Stimulated activated CD8-positive, alpha-beta memory T cell treated with anti-CD3 and anti-CD28 coated beads, Interleukin-15, amount 100 ng/mL, for 48 hours (primary cell): Measurements from ENCODE around the gene GNAL.

Experiments used
- DNase-seq, 2 donors: peaks; one replicate each; pipeline ENCODE4 v3.0.0-alpha.2; 2020; ENCODE audit warnings: low read depth in 2 of 2

The GNAL gene

DNA sequence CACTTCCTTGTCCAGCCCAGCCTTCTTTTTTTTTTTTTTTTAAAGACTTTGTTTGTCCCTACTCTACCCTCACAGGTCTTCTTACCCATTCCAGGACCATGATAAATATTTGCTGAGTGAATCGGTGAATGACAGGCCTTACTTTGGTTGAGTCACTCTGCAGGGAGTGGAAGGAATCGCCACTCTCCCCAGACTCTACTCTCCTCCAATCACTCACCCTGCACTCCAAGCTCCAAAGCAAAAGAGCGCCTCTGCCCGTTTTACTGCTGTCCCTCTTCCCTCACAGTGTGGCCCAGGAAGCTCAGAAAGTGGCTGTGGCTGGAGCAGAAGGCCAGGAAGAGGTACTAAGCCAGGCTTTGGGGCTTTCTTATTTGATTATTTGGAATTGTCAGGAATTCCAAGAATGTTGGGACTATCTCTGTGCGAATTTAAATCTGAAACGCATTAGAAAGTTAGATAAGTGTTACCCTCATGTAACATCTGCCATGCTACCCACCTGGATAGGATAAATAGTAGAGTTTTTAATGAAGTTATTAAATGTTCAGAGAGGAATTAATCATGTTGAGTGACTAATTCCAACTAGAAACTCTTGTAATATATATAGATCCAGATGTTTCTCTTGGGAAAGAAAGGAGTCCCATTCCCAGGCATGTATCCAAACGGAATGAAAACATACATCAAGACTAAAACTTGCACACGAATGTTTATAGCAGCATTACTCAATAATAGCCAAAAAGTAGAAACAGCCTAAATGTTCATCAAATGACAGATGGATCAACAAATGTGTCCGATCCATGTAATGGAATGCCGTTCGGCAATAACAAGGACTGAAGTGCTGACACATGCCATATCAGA lies 119.2 kb downstream of the GNAL start:
- DNase-seq = no peak

DNA sequence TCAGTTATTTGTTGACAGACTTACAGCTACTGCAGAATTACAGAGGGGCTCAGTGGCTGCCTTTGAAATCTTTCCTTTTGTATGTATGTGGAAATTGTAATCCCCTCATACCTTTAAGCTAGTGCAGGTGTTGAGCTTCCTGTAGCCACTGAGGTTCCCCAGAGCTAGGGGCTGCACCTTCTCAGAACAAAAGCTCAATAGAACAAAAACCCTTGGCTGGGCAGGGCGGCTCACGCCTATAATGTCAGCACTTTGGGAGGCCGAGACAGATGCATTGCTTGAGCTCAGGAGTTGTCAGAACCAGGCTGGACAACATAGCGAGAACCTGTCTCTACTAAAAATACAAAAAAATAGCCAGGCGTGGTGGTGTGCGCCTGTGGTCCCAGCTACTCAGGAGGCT lies 120.8 kb downstream of the GNAL start:
- no peak for DNase-seq

DNA sequence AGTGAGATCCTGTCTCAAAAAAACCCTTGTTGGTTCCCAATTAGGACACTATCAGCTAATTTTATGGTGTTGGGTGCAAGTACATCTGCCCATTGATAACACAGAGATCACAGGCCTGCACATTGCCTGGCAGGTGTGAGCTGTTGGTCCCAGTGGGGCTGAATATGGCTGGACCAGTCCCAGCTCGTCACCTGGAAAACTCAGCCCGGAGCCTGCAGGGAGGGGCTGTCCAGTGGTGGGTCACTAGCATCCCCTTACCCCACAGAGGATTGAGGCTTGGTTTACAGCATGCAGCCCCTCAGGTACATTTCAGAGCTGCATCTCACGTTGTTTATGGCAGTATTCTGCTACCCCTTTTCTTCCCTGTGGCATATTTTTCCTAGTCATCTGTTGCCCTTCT lies 121.3 kb downstream of the GNAL start:
- DNase-seq = no peak

DNA sequence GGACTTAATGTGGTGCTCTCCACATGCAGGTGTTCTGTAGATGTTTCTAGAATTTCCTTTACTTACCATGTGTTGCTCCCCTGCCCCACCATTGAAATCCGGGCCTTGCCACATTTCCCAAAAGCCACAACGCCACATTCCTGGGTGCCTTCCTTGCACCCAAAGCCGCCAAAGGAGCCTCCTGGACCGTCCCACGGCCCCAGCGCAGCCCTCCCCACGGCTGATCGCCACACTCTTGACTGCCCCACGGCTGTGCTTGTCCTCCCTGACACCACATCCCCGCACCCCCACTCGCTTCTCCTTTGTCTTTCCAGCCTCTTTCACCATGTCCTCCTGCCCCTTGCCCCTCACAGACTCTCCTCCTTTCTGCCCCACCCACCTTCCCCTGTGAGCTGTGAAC lies 121.9 kb downstream of the GNAL start:
- no peak for DNase-seq

GRCh38 chr18:11817229-11817628 lies 128.2 kb downstream of the GNAL start:
- DNase-seq = no peak

DNA sequence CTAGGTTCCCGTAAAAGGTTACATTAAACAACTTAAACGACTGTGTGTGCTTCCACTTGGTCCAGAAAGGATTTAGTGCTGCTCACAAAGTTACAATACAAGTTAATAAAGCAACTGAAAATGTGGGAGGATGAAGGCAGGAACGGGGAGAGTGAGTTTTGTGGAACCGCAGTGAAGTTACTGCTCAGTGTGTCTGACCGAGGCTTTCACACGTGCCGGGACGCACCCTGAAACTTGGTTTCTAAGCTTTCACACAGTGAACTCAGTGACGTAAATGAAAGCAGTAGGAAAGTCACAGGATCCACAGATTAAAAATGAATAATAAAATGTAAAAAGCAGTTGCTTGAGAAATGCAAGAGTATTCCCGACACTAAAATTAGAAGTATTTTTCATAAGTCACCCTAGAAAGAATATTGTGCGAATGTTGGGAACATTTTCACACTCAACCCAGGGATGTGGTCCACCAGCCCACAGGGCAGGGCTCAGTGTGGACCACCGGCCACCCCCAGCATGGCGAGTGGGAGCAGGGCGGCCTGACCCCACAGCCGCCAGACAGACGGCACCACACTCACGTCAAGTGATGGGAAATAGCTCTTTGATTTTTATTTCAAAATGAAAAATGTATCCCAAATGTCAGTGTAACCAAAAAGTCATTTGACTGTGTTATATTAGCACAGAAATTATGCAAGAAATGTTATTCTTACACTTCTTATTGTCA lies 129.6 kb downstream of the GNAL start:
- no peak for DNase-seq

- DNase-seq = no peak
Measured at GRCh38 chr18:11819938-11820337, 130.9 kb downstream of the GNAL start.

GRCh38 chr18:11820697-11821096 lies 131.6 kb downstream of the GNAL start:
- no peak for DNase-seq

DNA sequence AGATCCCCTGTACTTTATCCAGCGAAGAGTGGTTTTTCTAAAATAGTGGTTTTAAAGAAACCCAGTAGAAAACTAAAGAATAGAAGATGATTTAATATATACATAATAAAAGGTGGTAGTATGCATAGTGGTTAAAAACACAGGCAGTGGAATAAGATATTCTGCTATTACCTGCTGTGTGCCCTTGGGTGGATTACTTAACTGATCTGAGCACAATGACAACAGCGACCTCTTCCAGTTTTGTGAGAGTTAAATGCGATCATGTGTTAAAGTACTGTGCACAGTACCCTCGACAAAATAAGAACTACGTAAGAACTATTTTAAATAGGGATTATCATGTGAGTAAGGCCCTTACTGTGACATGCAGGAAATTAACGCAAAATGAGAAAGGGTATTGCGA lies 132.1 kb downstream of the GNAL start:
- DNase-seq = no peak

- no peak for DNase-seq
Measured at GRCh38 chr18:11821643-11822237, 132.7 kb downstream of the GNAL start.

- DNase-seq = no peak
Measured at GRCh38 chr18:11823545-11823944, 134.5 kb downstream of the GNAL start.

DNA sequence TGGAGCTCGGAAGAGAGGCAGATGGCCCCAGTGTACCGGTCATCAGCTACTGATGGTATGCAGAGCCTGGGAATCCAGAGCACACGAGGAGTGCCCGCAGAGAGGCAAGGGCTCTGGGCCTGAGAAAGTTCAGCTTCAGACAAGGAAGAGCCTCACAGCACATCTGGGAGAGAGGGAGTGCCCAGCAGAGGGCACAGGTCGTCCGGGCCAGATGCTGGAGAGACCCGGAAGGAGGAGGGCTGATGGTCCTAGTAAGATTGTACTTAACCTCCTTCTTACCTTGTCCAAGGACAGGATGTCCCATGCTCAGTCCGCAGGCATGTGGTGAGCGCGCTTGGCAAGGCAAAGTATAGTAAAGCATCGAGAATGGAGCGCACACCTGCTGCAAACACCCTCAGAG lies 137.8 kb downstream of the GNAL start:
- no peak for DNase-seq

DNA sequence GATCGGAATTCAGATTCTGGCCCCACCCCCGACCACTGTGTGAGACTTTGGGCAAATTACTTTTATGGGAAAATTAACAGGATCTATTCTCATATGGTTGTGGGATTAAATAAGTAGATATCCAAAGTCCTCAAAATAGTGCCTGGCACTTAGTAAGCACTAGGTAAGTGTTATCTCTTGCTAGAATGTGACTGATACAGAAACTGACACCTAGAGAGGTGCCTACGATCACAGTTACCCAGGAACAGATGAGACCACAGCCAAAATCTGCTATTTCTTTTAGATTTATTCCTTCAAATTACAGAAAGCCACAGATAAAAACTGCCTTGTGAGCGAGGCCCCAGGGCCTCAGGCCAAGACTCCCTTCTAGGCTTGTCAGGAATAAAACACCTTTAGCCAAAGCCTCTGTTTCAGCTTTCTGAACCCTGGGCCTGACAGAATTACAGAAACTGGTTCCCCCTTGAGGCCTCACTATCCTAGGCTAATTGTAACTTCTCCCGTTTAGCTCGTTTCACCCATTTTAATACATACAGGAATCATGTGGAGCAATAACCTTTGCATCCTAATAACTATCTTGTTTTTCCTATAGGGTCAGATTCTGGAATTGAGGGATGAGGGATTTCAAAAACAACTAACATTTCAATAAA lies 139.8 kb downstream of the GNAL start:
- no peak for DNase-seq

DNA sequence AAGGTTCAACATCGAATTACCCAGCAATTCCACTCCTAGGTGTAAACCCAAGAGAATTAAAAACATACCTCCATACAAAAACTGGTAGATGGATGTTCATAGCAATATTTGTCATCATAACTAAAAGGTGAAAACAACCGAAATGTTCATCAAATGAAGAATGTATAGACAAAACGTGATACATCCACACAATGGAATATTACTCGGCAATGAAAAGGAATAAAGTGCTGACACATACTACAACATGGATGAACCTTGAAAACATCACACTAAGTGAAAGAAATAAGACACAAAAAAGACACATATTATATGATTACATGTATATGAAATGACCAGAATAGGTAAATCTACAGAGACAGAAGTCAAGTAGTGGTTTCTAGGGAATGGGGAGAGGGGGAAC lies 141.5 kb downstream of the GNAL start:
- DNase-seq = no peak

DNA sequence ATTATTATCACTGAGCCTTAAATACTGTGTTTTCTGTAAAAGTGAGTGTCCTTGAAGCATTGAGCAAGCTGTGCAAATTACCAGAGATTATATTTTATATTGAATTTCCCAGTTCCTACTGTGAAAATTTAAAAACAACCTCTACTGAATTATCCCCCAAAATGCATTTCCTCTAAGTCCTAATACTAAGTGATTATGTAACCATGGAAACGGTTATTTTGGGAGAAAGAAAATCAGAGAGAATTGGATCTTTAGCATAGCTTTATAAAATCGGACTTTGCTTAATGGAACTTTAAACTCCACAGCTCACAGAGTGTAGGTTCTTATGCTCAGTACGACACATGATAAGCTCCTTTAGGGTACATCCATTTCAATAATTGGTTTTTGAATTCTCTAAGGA lies 142.9 kb downstream of the GNAL start:
- DNase-seq = no peak

- no peak for DNase-seq
Measured at GRCh38 chr18:11834772-11835171, 145.7 kb downstream of the GNAL start.

DNA sequence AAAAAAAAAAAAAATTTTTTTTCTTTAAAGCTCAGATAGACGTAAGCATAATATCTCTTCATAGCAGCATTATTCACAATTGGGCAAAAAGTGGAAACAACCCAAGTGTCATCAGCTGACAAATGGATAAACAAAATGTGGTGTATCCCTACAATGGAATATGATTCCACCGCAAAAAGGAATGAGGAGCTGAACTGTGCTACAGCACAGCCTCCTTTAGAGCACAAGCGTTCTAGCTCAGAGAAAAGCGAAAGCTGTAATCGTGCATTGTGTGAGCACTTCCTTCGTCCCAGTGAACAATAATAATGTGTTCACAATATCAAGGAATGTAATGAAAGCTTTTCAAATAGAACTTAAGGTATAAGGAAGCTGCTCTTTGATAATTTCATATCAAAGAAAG lies 150.5 kb downstream of the GNAL start:
- no peak for DNase-seq

DNA sequence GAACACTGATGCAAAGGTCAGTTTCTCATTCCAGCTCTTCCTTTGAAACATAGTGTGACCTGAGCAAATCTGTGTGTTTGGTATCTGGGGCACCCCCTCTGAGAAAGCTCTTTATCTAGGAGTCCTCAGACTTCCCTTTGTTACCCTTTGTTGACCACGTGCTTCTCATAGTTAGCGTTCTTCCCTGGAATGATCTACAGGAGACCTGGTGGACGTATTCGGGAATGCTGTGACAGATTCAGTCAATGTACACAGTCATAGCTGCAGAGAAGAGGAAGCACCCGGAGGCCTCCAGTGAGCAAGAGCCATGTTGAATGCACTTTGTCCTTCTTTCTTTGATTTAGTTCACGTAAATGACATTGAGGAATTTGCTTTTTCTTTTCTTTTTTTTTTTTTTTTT lies 151.4 kb downstream of the GNAL start:
- no peak for DNase-seq

DNA sequence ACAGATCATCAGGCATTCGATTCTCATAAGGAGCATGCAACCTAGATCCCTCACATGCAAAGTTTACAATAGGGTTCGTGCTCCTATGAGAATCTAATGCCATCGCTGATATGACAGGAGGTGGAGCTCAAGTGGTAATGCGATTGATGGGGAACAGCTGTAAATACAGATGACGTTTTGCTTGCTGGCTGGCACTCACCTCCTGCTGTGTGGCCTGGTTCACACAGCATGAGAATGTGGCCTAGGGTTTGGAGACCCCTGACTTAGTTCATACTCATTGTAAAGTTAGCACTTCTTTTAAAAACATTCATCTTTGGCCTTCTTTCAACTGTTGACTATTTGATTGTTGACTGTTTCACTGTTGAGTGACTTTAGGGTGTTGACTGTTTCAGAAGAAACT lies 153.5 kb downstream of the GNAL start:
- DNase-seq = no peak

- DNase-seq = no peak
Measured at GRCh38 chr18:11844436-11844835, 155.4 kb downstream of the GNAL start.

GRCh38 chr18:11845654-11846053 lies 156.6 kb downstream of the GNAL start:
- no peak for DNase-seq

DNA sequence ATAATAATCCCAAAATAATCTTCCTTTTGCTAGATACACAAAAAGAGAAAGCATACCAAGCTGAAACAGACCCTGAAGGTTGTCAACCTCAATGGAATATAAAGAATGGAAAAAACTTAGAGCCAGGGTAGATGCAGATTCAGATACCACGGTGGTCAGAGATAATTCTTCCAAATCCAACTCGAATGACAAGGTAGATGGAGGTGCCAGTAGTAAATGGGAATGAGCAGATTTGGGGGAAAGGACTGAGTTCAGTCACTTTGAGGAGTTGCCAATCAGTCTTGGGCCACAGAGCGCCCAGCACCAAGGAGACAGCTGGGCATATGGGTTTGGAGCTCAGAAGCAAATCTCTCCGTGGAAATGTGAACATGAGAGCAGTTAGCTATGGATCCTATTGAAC lies 158.7 kb downstream of the GNAL start:
- DNase-seq = no peak

DNA sequence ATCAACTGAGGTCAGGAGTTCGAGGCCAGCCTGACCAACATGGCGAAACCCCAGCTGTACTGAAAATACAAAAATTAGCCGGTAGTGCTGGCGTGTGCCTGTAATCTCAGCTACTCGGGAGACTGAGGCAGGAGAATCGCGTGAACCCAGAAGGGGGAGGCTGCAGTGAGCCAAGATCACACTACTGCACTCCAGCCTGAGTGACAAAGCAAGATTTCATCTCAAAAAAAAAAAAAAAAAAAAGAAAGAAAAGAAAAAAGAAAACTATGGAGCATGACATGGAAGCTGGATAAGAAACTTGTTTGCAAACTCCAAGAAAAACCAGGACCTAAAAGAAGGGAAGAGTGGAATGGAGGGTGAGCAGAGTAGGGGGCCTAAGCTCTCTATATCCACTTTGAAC lies 160.2 kb downstream of the GNAL start:
- no peak for DNase-seq
